SK-N-MC (cell line): ENCODE results near the gene MAST2.
"Not testable (repeated sequence)": the region's sequence is repeated elsewhere in the genome, so short reads cannot be mapped to it uniquely, and the experiment has no call there.

ENCODE experiments used
- EZH2 ChIP-seq: fragments of 200-600 bp; sonication (generic); IDR thresholded peaks from one replicate; pipeline ENCODE4 v1.6.1; 2017; ENCODE audit warnings: antibody characterized with exemption
- FOXP2 ChIP-seq: optimal IDR thresholded peaks from 2 replicates; pipeline ENCODE3; 2011; ENCODE audit warnings: mild to moderate bottlenecking, moderate library complexity; ENCODE audit not compliant: insufficient read depth; ENCODE audit errors: extremely low read length, control extremely low read depth
- POLR2AphosphoS5 ChIP-seq: IDR thresholded peaks from 2 replicates; pipeline ENCODE4 v1.6.1; 2012; ENCODE audit warnings: mild to moderate bottlenecking, low read depth, low read length, borderline replicate concordance

- not testable (repeated sequence) for TF ChIP-seq POLR2AphosphoS5, EZH2, FOXP2
Measured at GRCh38 chr1:45961936-45962335, 158.5 kb downstream of the MAST2 start.
